ENCODE results near the gene PGM5. TPM values are rescaled to one million over a fixed set of nuclear protein-coding genes. Genes with fewer than 3 reads are reported as not detected.
A peak's percentile ranks its signal among the peaks of the same experiment; 100 is the strongest.

PGM5 gene
- total and polyA plus RNA-seq, 2 of the 4 experiments (the other 2 are of a cell fraction): 8.3 to 14.7 TPM

- peak; percentile 24; the same call in 1 of the 2 replicates for ATAC-seq (ENCODE audit: low read depth)
- Histone ChIP-seq H3K18ac (ENCODE audit: low read depth, low read length) (peak overlapping the region; percentile 59), H4K8ac (ENCODE audit: low read depth in 2 of 2, low read length in 2 of 2) (no peak overlapping the region), H3K9me1 (ENCODE audit: insufficient read depth, low read length) (no peaks in the 10 kb centered on the region), H3K4me3 (ENCODE audit: insufficient read depth, low read depth, low read length) (no peak overlapping the region), H3K4ac (ENCODE audit: low read depth, low read length) (no peak overlapping the region), H2BK5ac (ENCODE audit: low read depth, low read length, poor library complexity, severe bottlenecking) (no peak overlapping the region), H2BK120ac (ENCODE audit: low read depth, low read length) (no peak overlapping the region), H2AFZ (replicated peaks; ENCODE audit: low read length, poor library complexity) (no peak overlapping the region), H3K27me3 (ENCODE audit: control insufficient read depth, insufficient read depth, low read length) (no peaks in the 10 kb centered on the region), H3K27ac (ENCODE audit: insufficient read depth, low read length) (no peak overlapping the region; the same call in 1 of the 2 replicates), H3K56ac (ENCODE audit: extremely low read depth, insufficient read depth, low read length) (no peak overlapping the region), H3K23ac (ENCODE audit: low read depth, low read length) (no peak overlapping the region), H3K36me3 (ENCODE audit: control insufficient read depth, insufficient read depth, low read length) (no peaks in the 10 kb centered on the region), H3K9me3 (ENCODE audit: control insufficient read depth, insufficient read depth, low read length) (no peaks in the 10 kb centered on the region), H3K4me2 (ENCODE audit: low read depth, low read length) (peak overlapping the region; percentile 21; the same call in 1 of the 2 replicates), H3K14ac (replicated peaks; ENCODE audit: low read depth, low read length) (no peak overlapping the region), H3K79me1 (ENCODE audit: low read depth in 1 of 2, low read length in 2 of 2) (no peaks in the 10 kb centered on the region), H2AK9ac (replicated peaks; ENCODE audit: low read depth, low read length, poor library complexity) (no peak overlapping the region), H2AK5ac (ENCODE audit: low read depth, low read length) (no peak overlapping the region), H4K91ac (ENCODE audit: insufficient read depth, low read depth, low read length) (no peak overlapping the region), H4K5ac (ENCODE audit: low read depth, low read length) (no peak overlapping the region), H2BK15ac (ENCODE audit: low read depth, low read length) (no peak overlapping the region), H2BK20ac (ENCODE audit: low read depth, low read length) (no peak overlapping the region), H3K4me1 (ENCODE audit: control insufficient read depth, insufficient read depth, low read length) (peaks cover 5% of the 10 kb centered on the region), H3K9ac (ENCODE audit: low read depth, low read length) (no peak overlapping the region), H4K20me1 (ENCODE audit: insufficient read depth, low read length) (no peaks in the 10 kb centered on the region)
- CTCF ChIA-PET: no interaction called here
- no peak for TF ChIP-seq RCOR1 (IDR thresholded peaks at IDR 0.05; ENCODE audit: insufficient replicate concordance, low read length)
- TF ChIP-seq BHLHE40 (IDR thresholded peaks at IDR 0.05; ENCODE audit: low read depth, low read length): no peak
- no peak for TF ChIP-seq CHD1 (IDR thresholded peaks at IDR 0.05; ENCODE audit: low read depth, low read length)
- no peak for TF ChIP-seq MAFK (IDR thresholded peaks at IDR 0.05; ENCODE audit: low read depth, low read length)
- TF ChIP-seq RAD21 (IDR thresholded peaks at IDR 0.05; ENCODE audit: low read length): no peak
- BruUV-seq (replicated peaks): no TSS peak
- POLR2A ChIA-PET (ENCODE audit: unreplicated experiment): no interaction called here
- DNase-seq: no peak
- dilution Hi-C loops (cut with HindIII; ENCODE audit: low sequenced_read_pairs, unreplicated experiment) (no loop called here), in situ Hi-C loops (cut with MboI; ENCODE audit: low sequenced_read_pairs) (no loop called here), intact Hi-C loops (cut with micrococcal nuclease) (no loop called here)
Measured at GRCh38 chr9:68427216-68427977, 71.0 kb downstream of the PGM5 start.
